Spleen (tissue), 13 donors: ENCODE results near the gene KMT2B. TPM values are rescaled to one million over a fixed set of nuclear protein-coding genes. Genes with fewer than 3 reads are reported as not detected.

Experiments
- DNase-seq: peaks from one replicate; pipeline ENCODE4 v3.0.0-alpha.2; 2020
- H3K27ac ChIP-seq, 8 donors: fragments of 200-600 bp; sonication (generic) in 7 of 8; 1 replicate in 4 of 8; 2 replicates in 4 of 8; pipeline versions ENCODE4 v1.5.0 to v1.8.0; 2016 to 2021; ENCODE audit warnings: inconsistent platforms in 4 of 8, mild to moderate bottlenecking in 4 of 8, moderate library complexity in 1 of 8
- H3K27me3 ChIP-seq, 7 donors: fragments of 200-600 bp; sonication (generic) in 6 of 7; replicated peaks in 1 of 7; 1 replicate in 4 of 7; 2 replicates in 3 of 7; pipeline versions ENCODE4 v1.5.0 to v1.8.0; 2016 to 2021; ENCODE audit warnings: inconsistent platforms in 3 of 7, mild to moderate bottlenecking in 1 of 7
- H3K36me3 ChIP-seq, 6 donors: fragments of 200-600 bp; sonication (generic) in 5 of 6; 1 replicate in 4 of 6; 2 replicates in 2 of 6; pipeline versions ENCODE4 v1.5.0 to v1.8.0; 2016 to 2021; ENCODE audit warnings: inconsistent platforms in 2 of 6
- H3K4me1 ChIP-seq, 6 donors: fragments of 200-600 bp; sonication (generic) in 5 of 6; 1 replicate in 3 of 6; 2 replicates in 3 of 6; pipeline versions ENCODE4 v1.5.0 to v1.8.0; 2016 to 2021; ENCODE audit warnings: inconsistent platforms in 3 of 6
- H3K4me3 ChIP-seq, 8 donors: fragments of 200-600 bp; sonication (generic) in 7 of 8; 1 replicate in 4 of 8; 2 replicates in 4 of 8; pipeline versions ENCODE4 v1.5.0 to v1.8.0; 2016 to 2021; ENCODE audit warnings: inconsistent platforms in 4 of 8, mild to moderate bottlenecking in 4 of 8, moderate library complexity in 2 of 8
- H3K9me3 ChIP-seq, 8 donors: fragments of 200-600 bp; sonication (generic) in 7 of 8; 1 replicate in 4 of 8; 2 replicates in 4 of 8; pipeline versions ENCODE4 v1.5.0 to v1.8.0; 2016 to 2021; ENCODE audit warnings: inconsistent platforms in 4 of 8
- POLR2A ChIP-seq, 3 donors: fragments of 450-650 bp; IDR thresholded peaks; one replicate each; pipeline ENCODE4 v1.5.1; 2017; ENCODE audit warnings: antibody characterized with exemption in 3 of 3, mild to moderate bottlenecking in 1 of 3
- POLR2AphosphoS5 ChIP-seq, 3 donors: sonication (generic); formaldehyde crosslinking; IDR thresholded peaks; one replicate each; pipeline ENCODE4 v1.5.1; 2017; ENCODE audit warnings: antibody characterized with exemption in 3 of 3
- WGBS, 5 donors: extraction: QIAGEN DNeasy Blood & Tissue Kit in 3 of 5; methylation state at CpG; one replicate each; pipeline versions ENCODE4 v1.1.5 to v1.1.7; 2013 to 2018; 5-methylcytosine and 5-hydroxymethylcytosine counted together
- intact Hi-C: fragments of 100-400 bp; cut with DNase I; formaldehyde crosslinking; loops from one replicate; pipeline ENCODE4 v1.15.0; 2023; ENCODE audit warnings: low total_unique reads
- long read RNA-seq, 2 donors: transcript quantifications; one replicate each; lab custom pipeline, GENCODE V29; 2026
- polyA plus RNA-seq, 3 donors: library from polyadenylated mRNA; stranded (reverse); fragments of 200-250 nt; gene quantifications; one replicate each; pipeline ENCODE4 v1.2.1, GENCODE V29; 2013
- total RNA-seq, 7 donors: library from RNA; depleted of rRNA in 3 of 7; stranded (reverse); fragments of >200 nt in 3 of 7; fragmentation: NEBNext Ultra II Directional in 4 of 7; extraction: Animal tissue kit (Norgen Biotek cat#: 25700) in 4 of 7; gene quantifications; one replicate each; pipeline versions ENCODE4 v1.1.0 to v1.2.1, GENCODE V29; 2016 to 2021
- TF ChIP-seq, protein P1 (sequence below), 11 experiments: fragments of 200-600 bp in 7 of 11; fragments of 450-650 bp in 4 of 11; sonication (generic) in 4 of 11; IDR thresholded peaks in 8 of 11; conservative IDR thresholded peaks in 3 of 11; 1 replicate in 7 of 11; 2 replicates in 4 of 11; pipeline versions ENCODE4 v1.4.0 to v1.8.0; 2016 to 2021; ENCODE audit warnings: antibody characterized with exemption in 11 of 11, inconsistent platforms in 4 of 11, mild to moderate bottlenecking in 1 of 11
- donor health status: healthy with polysubstance abuse.
- donor health status: DM: no; HTN: no; CAD: no; lungs with moderate emphysema.
- donor health status: DM: no; HTN: no; CAD: no.
- donor health status: Bipolar disorder and iron deficiency.
- donor health status: healthy.
- donor health status: DM: no; HTN: no; CAD: no.
- donor health status: DM: yes; HTN: yes; CAD: no.

Gene KMT2B, protein sequence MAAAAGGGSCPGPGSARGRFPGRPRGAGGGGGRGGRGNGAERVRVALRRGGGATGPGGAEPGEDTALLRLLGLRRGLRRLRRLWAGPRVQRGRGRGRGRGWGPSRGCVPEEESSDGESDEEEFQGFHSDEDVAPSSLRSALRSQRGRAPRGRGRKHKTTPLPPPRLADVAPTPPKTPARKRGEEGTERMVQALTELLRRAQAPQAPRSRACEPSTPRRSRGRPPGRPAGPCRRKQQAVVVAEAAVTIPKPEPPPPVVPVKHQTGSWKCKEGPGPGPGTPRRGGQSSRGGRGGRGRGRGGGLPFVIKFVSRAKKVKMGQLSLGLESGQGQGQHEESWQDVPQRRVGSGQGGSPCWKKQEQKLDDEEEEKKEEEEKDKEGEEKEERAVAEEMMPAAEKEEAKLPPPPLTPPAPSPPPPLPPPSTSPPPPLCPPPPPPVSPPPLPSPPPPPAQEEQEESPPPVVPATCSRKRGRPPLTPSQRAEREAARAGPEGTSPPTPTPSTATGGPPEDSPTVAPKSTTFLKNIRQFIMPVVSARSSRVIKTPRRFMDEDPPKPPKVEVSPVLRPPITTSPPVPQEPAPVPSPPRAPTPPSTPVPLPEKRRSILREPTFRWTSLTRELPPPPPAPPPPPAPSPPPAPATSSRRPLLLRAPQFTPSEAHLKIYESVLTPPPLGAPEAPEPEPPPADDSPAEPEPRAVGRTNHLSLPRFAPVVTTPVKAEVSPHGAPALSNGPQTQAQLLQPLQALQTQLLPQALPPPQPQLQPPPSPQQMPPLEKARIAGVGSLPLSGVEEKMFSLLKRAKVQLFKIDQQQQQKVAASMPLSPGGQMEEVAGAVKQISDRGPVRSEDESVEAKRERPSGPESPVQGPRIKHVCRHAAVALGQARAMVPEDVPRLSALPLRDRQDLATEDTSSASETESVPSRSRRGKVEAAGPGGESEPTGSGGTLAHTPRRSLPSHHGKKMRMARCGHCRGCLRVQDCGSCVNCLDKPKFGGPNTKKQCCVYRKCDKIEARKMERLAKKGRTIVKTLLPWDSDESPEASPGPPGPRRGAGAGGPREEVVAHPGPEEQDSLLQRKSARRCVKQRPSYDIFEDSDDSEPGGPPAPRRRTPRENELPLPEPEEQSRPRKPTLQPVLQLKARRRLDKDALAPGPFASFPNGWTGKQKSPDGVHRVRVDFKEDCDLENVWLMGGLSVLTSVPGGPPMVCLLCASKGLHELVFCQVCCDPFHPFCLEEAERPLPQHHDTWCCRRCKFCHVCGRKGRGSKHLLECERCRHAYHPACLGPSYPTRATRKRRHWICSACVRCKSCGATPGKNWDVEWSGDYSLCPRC (N-terminal part only)
- total RNA-seq = 10 to 100 TPM; 36.6 to 58.2 (median 50.7) TPM
- polyA plus RNA-seq = 10 to 100 TPM; 17.6 to 37.2 (median 27.6) TPM
- long read RNA-seq, donor 1, partial matches to known transcripts = 0 of 1 reads
- long read RNA-seq, donor 1, other reads (novel, unspliced or antisense) = 0 of 1 reads
- long read RNA-seq, donor 2, partial matches to known transcripts = 6 of 6 reads
- long read RNA-seq, donor 2, other reads (novel, unspliced or antisense) = 0 of 6 reads

DNA sequence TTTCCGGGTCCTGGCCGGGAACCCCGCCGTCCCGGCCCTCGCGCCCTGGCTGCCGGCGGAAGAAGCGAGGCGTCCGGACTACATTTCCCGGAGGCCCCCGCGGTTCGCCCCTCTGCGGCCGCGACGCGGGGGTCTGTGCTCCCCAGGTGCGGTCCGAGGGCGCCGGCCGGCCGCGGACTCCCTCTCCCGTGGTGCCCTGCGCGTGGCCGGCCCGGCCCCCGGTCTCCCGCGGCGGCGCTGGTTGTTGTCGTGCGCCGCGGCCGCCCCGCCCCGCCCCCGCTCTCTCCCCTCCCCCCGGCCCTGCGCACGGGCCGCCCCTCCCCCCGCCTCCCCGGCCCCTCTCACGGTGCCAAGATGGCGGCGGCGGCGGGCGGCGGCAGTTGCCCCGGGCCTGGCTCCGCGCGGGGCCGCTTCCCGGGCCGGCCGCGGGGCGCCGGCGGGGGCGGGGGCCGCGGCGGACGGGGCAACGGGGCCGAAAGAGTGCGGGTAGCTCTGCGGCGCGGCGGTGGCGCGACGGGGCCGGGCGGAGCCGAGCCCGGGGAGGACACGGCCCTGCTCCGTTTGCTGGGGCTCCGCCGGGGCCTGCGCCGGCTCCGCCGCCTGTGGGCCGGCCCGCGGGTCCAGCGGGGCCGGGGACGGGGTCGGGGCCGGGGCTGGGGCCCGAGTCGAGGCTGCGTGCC lies at the start of gene KMT2B:
Gene KMT2B (plus strand): TSS at position 339 of the 680 bp plus-strand sequence. CDS start 16 bp downstream, at position 355.
- peaks cover 32 to 89% (median 56%) of the 10 kb centered on the region in 6 donors for H3K4me1 ChIP-seq
- H3K9me3 ChIP-seq = no peaks in the 10 kb centered on the region
- whole genome bisulfite sequencing, 5 donors = 1% methylated on average over 23 to 108 of the region's 109 CpGs; no CpG with 5 or more reads in 1 of the 5 donors
- peaks cover 0 to 35% (median 28%) of the 10 kb centered on the region in 6 donors for H3K36me3 ChIP-seq
- peak within 1 kb of the TSS; percentile 88 to 98 (median 92) for H3K27ac ChIP-seq
- TF ChIP-seq, protein P1, sequence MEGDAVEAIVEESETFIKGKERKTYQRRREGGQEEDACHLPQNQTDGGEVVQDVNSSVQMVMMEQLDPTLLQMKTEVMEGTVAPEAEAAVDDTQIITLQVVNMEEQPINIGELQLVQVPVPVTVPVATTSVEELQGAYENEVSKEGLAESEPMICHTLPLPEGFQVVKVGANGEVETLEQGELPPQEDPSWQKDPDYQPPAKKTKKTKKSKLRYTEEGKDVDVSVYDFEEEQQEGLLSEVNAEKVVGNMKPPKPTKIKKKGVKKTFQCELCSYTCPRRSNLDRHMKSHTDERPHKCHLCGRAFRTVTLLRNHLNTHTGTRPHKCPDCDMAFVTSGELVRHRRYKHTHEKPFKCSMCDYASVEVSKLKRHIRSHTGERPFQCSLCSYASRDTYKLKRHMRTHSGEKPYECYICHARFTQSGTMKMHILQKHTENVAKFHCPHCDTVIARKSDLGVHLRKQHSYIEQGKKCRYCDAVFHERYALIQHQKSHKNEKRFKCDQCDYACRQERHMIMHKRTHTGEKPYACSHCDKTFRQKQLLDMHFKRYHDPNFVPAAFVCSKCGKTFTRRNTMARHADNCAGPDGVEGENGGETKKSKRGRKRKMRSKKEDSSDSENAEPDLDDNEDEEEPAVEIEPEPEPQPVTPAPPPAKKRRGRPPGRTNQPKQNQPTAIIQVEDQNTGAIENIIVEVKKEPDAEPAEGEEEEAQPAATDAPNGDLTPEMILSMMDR (IDR thresholded peaks at IDR 0.05 in 8 of 11, conservative IDR thresholded peaks at IDR 0.05 in 3 of 11) = no peak
- peak; percentile 29 to 51 (median 50) for TF ChIP-seq POLR2AphosphoS5 (IDR thresholded peaks at IDR 0.05)
- intact Hi-C loops = loop anchor here (10.0 kb wide), 1 partner anchor 163 kb away; no protein-coding TSS in a partner anchor
- H3K27me3 ChIP-seq = no peaks in the 10 kb centered on the region
- peak within 1 kb of the TSS; percentile 75 to 97 (median 88) for H3K4me3 ChIP-seq
- DNase-seq = no peak

DNA sequence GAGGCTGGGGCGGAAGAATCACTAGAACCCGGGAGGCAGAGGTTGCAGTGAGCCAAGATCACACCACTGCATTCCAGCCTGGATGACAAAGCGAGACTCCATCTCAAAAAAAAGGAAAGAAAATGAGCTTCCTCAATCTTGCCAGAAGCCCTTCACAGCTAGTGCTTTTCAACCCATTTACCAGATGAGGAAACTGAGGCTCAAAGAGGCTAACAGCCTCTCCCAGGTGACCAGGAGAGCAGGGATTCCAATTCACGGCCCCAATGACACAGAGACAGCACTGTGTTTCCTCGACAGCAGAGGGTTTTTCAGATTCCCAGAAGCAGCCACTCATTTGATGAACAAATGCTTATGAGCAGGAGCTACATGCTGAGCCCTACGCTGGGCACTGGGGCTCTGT lies 48.2 kb upstream of the KMT2B start:
- Histone ChIP-seq H3K27ac (no peak overlapping the region), H3K36me3 (peaks cover 0 to 16% (median 2%) of the 10 kb centered on the region in 6 donors), H3K27me3 (peaks cover 0 to 47% (median 19%) of the 10 kb centered on the region in 7 donors), H3K4me1 (peaks cover 0 to 13% (median 9%) of the 10 kb centered on the region in 6 donors), H3K4me3 (no peak overlapping the region), H3K9me3 (no peaks in the 10 kb centered on the region)
- intact Hi-C loops = no loop called here
- DNase-seq = no peak
- 72 to 87% (median 76%) methylated on average over 6 of the region's 6 CpGs for WGBS, 5 donors
- TF ChIP-seq, protein P1 (IDR thresholded peaks at IDR 0.05 in 8 of 11, conservative IDR thresholded peaks at IDR 0.05 in 3 of 11) = no peak
- TF ChIP-seq POLR2AphosphoS5 (IDR thresholded peaks at IDR 0.05) = no peak
- no peak for TF ChIP-seq POLR2A (IDR thresholded peaks at IDR 0.05)

DNA sequence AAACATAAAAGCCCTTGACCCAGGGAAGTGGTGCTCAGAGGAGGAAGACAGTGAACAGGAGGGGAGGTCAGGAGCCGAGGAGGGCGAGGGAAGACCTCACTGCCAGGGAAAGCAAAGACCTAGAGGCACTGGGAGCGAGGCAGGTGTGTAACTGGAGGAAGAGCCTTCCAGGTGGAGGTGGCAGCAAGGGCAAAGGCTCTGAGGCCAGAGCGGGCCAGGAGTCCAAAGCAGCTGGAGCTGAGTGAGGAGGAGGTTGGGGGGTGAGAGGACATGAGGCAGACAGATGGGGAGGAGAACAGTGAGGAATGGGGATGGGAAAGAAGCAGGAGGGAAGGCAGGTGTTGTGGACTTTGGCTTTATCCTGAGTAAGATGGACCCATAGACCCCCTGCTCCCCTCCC lies 47.8 kb upstream of the KMT2B start:
- TF ChIP-seq, protein P1 (IDR thresholded peaks at IDR 0.05 in 8 of 11, conservative IDR thresholded peaks at IDR 0.05 in 3 of 11) = no peak
- TF ChIP-seq POLR2AphosphoS5 (IDR thresholded peaks at IDR 0.05) (no peak), POLR2A (IDR thresholded peaks at IDR 0.05) (no peak)
- no peak overlapping the region for H3K27ac ChIP-seq
- H3K4me1 ChIP-seq = peaks cover 0 to 13% (median 9%) of the 10 kb centered on the region in 6 donors
- no peak for DNase-seq
- intact Hi-C loops = no loop called here
- peaks cover 0 to 49% (median 19%) of the 10 kb centered on the region in 7 donors for H3K27me3 ChIP-seq
- no peak overlapping the region for H3K4me3 ChIP-seq
- peaks cover 0 to 12% (median 1%) of the 10 kb centered on the region in 6 donors for H3K36me3 ChIP-seq
- WGBS, 5 donors = 56 to 70% (median 58%) methylated on average over 4 of the region's 4 CpGs
- H3K9me3 ChIP-seq = no peaks in the 10 kb centered on the region
